Ammon's horn (tissue), 1 donor: ENCODE results near the gene SLC16A7.
A peak's percentile ranks its signal among the peaks of the same experiment; 100 is the strongest.
"Not testable (repeated sequence)": the region's sequence is repeated elsewhere in the genome, so short reads cannot be mapped to it uniquely, and the experiment has no call there.

Source experiments
- DNase-seq: peaks from one replicate; pipeline ENCODE4 v3.0.0-alpha.2; 2016; ENCODE audit warnings: low spot score

The SLC16A7 gene, protein sequence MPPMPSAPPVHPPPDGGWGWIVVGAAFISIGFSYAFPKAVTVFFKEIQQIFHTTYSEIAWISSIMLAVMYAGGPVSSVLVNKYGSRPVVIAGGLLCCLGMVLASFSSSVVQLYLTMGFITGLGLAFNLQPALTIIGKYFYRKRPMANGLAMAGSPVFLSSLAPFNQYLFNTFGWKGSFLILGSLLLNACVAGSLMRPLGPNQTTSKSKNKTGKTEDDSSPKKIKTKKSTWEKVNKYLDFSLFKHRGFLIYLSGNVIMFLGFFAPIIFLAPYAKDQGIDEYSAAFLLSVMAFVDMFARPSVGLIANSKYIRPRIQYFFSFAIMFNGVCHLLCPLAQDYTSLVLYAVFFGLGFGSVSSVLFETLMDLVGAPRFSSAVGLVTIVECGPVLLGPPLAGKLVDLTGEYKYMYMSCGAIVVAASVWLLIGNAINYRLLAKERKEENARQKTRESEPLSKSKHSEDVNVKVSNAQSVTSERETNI

GRCh38 chr12:59595883-59596540, at the start of gene SLC16A7:
Gene SLC16A7 (plus strand): TSS chr12:59596029. CDS start chr12:59704802, 108,773 bp downstream.
- peak; percentile 92 for DNase-seq

DNA sequence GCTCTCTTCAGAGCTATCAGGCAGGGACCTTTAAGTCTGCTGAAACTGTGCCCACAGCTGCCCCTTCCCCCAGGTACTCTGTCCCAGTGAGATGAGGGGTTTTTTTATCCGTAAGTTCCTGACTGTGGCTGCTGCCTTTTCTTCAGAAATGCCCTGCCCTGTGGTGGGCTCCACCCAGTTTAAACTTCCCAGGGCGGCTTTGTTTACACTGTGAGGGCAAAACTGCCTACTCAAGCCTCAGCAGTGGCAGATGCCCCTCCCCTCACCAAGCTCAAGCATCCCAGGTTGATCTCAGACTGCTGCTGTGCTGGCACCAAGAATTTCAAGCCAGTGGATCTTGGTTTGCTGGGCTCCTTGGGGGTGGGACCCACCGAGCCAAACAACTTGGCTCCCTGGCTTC, 46.9 kb upstream of the SLC16A7 start:
- DNase-seq: no peak

DNA sequence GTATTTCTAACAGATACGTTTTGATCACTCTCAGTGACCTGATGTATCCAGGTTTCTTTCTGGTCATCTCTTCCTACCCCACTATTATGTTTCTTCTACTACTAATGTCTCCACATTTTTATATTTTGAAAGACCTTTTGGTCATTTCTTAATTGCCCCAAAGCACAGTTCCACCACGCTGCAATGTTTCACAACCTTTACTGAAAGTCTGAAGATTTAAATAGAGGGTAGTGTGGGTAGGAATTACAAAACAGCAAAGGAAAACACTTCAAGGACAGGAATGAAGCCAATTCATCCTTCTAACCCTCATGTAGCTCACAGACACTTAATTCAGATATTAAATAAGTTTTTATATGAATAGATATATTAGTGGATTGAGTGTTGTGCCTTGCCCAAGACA, 36.1 kb upstream of the SLC16A7 start:
- DNase-seq: no peak

DNA sequence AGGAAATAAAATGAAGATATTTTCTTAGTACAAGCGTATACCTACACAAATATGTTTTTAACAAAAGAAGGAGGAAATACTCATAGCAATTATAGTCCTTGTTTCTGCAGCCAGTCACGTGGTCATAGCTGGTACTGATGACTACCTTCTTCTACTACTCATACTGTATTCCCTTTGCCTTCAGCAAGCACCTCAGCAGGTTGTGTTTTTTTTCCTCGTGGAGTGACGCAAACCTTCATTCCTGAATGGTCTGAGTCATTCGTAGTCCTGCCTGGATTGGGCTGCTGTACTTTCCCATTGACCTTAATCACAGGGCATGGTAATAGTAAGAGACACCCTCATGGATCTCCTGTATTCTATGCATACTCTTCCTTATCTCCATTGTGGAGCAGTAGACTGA, 25.7 kb upstream of the SLC16A7 start:
- no peak for DNase-seq

- no peak for DNase-seq
These were observed 21.4 kb upstream of the SLC16A7 start for GRCh38 chr12:59574406-59574805.

DNA sequence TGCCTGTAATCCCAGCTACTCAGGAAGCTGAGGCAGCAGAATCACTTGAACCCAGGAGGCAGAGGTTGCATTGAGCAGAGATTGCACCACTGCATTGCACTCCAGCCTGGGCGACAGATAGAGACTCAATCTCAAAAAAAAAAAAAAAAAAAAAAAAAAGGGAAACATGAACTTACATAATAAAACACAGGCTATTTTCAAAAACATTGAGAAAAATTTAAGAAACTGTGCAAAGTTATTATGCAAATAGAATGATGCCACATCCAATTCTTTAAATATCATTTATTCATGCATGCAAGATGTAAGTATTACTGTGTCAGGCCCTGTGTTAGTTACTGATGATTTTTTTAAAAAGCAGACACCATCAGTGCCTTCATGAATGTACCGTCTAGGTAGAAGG, 20.0 kb upstream of the SLC16A7 start:
- DNase-seq: no peak

DNA sequence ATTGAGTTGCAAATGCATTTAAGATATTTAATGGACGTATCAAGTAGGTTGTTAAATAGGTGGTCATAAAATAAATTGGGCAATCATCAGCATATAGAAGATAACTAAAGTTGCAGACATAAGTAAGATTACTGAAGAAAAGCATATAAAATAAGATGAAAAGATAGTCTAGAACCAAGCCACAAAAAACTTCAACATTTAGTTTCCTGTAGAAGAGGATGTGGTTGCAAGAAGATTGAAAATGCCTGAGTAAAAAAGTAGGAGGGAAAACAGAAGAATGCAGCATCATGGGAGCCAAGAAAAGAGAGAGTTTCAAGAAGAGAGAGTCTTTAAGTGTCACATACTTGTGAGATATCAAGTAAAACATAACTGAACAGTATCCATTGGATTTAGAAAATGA, 17.6 kb upstream of the SLC16A7 start:
- no peak for DNase-seq

- no peak for DNase-seq
These were observed 16.2 kb upstream of the SLC16A7 start for GRCh38 chr12:59579631-59580030.

DNA sequence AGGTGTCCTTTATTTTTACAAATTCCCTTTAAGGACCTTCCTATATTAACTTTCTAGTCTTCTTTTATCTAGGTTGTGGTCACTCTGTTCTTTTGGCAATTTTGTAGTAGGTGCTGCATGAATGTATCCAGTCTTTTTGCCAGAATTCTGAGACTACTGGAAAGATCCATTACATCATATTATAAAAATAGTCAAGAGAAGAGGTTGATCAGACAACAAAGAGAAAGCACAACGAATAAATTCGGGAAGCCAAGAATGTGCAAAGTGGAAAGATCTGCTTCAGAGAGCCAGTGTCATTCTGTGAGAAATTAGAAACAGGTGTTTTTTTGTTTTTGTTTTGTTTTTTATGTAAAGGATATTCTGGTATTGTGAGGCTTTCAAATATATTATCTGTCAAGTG, 15.8 kb upstream of the SLC16A7 start:
- DNase-seq: no peak

GRCh38 chr12:59583003-59583712, 12.7 kb upstream of the SLC16A7 start:
- no peak for DNase-seq

DNA sequence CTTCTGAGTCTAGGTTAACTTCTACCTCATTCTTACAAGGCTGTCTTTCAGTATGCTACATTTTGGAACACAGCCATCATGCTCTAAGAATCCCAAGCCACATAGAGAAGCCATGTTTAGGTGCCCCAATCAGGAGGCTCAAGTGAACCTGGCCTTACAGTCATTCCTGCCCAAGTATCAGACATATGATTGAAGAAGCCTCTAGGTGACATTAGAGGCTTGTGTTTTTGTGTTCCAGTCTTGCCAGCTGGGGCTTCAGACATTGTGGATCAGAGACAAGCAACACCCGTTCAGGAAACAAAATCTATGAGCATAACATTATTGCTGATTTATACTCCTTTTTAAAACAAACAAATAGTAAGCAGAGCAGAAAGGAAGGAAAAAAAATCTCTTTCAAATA, 8.1 kb upstream of the SLC16A7 start:
- no peak for DNase-seq

DNA sequence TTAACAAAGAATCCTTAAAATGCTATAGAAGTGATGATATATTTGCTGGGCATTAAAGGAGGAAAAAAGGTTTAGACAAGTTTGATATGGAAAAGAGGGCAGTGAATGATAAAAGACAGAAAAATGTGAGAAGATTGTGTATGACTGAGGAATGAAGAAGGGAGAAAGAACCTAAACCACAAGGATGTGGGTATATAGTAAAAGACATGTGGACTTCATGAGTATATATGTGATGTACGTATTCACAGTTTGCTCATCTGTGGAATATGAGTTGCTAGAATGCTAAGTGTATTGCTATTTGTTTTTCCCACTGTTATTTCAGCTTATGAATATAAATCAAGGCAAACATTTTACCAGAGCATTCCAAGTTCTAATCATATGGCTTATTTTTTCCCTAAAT, 2.1 kb upstream of the SLC16A7 start:
- no peak for DNase-seq

GRCh38 chr12:59594943-59595500, 807 bp upstream of the SLC16A7 start:
- DNase-seq: no peak

GRCh38 chr12:59595565-59595882, 305 bp upstream of the SLC16A7 start:
- DNase-seq: no peak

DNA sequence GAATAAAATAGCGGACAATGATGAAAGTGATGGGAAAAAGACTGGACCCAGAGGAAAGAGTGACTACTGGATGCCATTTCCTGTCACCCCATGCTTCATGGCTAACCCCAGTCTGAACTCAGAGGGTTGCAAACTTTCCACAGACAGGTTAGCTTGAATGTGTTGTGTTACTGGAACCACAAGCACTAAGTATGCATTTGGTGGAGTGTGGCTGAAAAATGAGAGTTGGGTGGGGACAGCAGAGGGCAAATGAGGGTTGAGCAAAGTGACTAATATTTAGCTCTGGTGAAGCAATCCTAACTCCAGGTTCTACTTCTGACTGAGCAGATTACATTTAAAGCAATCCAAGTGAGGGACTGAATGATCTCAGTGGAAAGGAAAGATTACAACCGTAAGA, 1.6 kb downstream of the SLC16A7 start:
- peak; percentile 27 for DNase-seq

DNA sequence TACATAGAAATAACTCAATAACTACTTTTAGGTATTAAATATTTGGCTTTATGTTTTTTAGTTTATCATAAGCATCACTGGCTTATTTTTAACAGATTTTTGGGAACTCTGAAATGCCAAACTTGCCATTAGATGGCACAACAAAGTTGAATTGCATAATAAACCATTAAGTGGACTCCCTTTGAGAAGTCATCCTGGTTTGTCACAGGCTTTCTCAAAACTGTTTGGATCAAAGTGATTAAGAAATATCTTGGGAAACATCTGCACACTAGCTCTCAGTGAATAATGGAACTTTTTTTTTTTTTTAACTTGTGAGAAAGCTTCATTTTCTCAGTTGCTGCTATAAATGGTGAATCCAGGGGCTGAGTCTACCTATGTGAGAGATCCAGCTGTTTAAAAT, 4.3 kb downstream of the SLC16A7 start:
- DNase-seq: no peak

DNA sequence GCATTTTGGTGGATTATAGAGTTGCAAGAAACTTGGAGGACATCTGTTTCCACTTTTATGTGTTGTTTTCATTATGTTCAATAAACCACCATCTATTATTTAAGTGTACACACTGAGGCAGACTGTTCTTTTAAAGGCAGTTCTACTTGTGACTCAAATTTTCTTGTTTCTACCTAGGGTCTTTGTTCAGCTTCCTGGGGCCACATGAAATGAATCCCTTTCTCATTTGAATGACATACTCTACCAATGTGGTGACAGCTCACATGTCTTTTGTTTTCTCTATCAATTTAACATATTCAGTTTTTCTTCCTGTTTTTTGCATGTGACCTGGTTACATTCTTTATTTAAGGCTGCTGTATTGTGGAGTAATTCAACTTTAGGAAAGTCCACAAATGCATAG, 7.9 kb downstream of the SLC16A7 start:
- DNase-seq: no peak

DNA sequence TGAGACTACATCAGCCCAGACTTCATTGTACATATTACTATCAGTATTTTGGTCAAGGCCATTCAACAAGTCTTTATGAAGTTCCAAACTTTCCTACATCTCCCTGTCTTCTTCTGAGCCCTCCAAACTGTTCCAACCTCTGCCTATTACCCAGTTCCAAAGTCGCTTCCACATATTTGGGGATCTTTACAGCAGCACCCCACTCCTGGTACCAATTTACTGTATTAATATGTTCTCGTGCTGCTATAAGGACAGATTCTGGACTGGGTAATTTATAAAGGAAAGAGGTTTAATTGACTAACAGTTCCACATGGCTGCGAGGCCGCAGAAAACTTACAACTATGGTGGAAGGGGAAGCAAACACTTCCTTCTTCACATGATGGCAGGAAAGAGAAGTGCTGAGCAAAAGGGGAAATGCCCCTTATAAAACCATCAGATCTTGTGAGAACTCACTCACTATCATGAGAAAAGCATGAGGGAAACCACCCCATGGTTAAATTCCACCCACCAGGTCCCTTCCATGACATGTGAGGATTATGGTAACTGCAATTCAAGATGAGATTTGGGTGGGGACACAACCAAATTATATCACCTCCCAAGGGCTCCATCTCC, 17.1 kb downstream of the SLC16A7 start:
- not testable (repeated sequence) for DNase-seq

DNA sequence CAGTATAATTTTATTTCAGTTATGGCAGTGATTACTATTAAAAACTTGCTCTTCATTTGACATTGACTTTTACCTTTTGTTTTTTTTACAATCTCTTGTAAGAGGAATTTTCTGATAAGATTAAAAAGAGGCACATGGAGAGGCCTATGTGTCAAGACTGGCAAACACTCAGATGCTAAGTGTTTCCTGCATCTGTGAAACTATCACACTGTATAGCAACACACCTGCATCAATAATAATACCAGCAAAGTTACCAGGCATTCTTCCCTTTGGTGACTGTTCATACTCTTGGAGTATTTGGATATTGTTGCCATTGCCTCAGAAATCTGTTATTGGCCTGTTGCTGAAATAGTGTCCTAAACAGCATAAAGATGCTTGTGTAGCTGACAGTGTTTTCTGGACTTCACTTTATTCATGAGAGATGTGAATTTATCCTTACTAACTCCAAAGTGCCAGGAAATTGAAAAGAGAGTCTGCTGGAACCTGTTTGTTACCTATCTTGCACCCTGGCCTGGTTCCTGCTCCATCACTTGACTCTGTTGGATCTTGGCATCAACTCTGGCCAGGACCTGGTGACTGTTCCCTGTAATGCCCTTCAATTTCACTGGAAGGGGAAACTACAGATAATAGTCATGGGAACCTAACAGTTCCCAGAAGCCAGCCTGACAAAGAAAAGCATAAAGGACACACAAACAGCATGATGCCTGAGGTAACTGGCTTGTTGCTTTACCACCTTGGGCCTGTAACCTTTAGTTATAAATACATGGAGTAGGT, 19.8 kb downstream of the SLC16A7 start:
- no peak for DNase-seq

DNA sequence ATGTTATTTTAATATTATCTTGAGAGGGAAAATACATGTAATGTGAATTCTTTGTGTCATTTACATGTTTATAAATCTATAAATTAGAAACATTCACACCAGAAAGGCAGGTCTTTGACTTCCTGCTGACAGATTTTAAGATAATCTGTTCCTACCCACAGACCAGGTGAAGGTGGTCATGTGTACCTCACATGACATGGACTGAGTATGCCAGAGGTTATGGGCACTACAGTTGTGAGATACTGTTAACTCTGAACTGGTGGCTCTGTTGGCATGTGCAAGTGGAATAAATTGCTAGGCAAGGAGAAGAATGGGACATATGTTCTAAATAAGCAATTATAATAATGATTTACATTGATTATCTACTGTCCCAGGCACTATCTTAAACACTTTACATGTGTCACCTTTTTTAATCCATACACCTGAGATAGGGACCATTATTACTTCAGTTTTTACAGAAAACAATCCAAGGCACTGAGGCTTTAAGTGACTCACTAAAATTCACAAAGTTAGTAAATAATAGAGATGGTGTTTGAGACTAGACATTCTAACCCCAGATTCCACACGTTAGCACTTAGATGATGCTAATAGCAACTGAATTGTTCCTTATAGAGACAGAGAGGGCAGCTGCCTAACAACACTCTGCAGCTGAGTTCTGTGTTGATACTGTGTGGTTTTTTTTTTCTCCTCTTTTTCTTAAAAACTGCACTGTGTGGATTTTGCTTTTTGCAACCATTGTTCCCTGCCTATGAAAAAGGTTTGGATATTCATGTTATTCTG, 23.8 kb downstream of the SLC16A7 start:
- no peak for DNase-seq

DNA sequence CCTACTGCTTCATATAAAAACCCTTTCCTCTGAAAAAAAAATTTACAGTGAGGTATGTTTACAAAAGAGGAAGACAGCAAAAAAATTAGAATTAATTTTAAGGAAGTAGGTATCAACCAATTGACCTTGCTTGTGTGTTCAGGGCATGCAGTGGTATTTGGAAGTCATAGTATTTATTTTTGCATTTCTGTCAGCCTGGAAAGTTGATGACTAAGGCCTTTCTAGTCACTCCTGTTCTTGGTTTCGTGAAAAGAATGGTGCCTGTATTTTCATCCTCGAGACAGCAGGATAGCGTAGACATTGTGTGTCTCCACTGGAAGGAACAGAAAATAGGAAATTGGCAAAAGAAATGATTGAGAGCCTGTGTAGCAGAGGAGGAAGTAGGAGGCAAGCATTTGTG, 24.5 kb downstream of the SLC16A7 start:
- peak; percentile 45 for DNase-seq
